HG02973 (cell line): ENCODE data around the gene MINAR2.

ENCODE experiments used
- ATAC-seq: cut with Tn5 transposase; IDR thresholded peaks from one replicate; pipeline ENCODE4 v1.9.1; 2021; ENCODE audit warnings: moderate library complexity; ENCODE audit not compliant: unreplicated experiment

MINAR2 gene, protein sequence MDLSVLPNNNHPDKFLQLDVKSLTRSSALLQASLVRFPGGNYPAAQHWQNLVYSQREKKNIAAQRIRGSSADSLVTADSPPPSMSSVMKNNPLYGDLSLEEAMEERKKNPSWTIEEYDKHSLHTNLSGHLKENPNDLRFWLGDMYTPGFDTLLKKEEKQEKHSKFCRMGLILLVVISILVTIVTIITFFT

DNA sequence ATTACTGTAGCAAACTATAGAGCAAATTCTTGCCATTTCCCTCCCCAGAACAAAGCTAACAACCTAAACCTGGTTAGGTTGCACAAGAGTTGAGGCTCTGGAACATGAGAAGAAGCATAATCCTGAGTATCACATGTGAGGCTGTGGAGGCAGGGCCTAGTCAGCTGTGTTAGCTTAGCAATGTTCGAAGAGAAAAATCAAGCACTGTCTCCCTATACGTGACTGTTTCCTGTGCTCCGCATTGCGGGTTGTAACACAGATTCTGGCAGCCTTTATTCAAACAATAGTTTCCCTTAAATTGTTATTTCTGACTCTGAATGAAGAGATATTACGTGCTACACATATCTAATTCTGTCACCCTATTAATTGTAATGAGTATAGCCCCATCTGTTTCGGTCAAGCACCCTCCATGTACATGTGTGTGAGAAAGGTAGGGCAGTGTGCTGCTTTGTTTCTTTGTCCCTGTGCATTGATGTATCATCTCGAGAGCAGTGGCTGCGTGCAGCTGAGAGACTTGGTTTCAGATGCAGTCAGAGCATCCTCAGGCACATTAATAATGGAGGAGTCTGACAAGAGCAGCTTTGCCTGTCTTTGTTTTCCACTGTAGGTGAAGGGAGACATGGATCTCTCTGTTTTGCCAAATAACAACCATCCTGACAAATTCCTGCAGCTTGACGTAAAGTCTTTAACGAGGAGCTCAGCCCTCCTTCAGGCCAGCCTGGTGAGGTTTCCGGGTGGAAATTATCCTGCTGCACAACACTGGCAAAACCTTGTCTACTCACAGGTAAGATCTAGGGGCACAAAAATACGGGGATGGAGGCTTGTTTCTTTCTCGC, at the start of gene MINAR2:
MINAR2 (plus strand) TSS at position 523 of the 836 bp plus-strand sequence; CDS start at position 620, 97 bp downstream.
- no peak for ATAC-seq

GRCh38 chr5:129698661-129699060, 49.2 kb upstream of the MINAR2 start:
- ATAC-seq = no peak

DNA sequence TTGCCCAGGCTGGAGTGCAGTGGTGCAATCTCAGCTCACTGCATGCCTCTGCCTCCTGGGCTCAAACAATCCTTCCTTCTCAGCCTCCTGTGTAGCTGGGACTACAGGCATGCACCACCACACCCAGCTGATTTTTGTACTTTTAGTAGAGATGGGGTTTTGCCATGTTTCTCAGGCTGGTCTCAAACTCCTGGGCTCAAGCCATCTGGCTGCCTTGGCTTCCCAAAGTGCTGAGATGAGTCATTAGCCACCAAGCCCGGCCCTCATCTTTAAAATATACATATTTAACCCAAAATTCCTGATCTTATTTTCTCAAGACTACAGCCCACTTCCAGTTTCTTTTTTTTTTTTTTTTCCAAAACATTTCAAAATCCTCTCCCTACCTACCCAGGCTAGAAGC, 31.7 kb upstream of the MINAR2 start:
- no peak for ATAC-seq

DNA sequence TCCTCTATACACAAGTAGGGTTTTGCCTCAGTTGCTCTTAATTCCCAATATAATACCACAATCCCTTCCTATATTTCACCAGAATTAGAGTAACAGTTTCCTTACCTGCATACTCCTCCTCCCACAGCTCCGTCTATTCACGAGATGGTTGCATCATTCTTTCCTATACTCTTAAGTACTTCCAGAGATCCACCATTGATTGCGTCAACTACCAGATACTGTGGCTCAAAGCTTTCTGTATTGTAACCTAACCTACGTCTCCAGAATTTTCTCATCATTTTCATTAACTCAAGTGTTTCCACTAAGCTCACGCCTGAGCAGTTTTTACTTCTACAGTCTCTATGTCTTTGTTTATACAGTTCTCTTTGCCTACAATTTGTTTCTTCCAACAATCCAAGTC, 31.2 kb upstream of the MINAR2 start:
- no peak for ATAC-seq

- ATAC-seq = no peak
Measured at GRCh38 chr5:129717751-129718310, 30.1 kb upstream of the MINAR2 start.

GRCh38 chr5:129718471-129719090, 29.3 kb upstream of the MINAR2 start:
- no peak for ATAC-seq

DNA sequence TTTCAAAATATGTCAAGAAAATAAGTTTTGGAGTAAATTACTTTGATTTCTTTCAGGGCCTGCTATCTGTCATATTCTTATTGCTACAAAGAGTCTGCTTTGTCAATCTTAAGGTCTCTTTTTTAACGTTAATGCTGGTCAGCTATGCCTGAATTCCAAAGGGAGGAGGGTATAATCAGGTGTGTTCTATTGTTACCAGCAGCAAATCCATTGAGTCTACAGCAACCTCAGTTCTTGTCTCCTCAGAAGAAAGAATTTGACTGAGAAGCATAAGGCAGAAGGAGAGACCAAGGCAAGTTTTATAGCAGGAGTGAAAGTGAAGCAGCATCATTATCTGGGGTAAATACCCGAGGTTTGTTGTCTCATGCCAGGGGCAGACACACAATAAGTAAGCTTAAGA, 23.7 kb upstream of the MINAR2 start:
- ATAC-seq = no peak

DNA sequence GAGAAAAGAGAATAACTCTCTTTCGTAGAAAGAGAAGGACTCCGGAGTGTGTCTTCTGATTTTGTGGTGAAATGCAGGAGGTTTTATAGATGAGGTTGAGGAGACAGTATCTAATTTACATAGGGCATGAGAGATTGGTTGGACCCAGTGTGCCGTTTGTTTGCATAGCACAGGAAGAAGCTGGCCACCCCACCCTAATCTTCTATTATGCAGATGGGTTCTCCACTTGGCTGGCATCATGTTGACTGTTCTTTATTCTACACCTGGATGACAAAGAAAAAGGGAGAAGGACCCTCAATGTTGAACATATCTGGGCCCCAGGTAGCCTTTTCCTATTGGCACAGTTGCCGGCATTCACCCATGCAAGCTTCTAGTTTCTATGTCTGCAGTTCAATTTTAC, 23.2 kb upstream of the MINAR2 start:
- ATAC-seq = no peak

- ATAC-seq = no peak
Measured at GRCh38 chr5:129739773-129740172, 8.1 kb upstream of the MINAR2 start.

- no peak for ATAC-seq
Measured at GRCh38 chr5:129743541-129744187, 4.2 kb upstream of the MINAR2 start.

GRCh38 chr5:129745997-129746396, 1.9 kb upstream of the MINAR2 start:
- no peak for ATAC-seq

- no peak for ATAC-seq
Measured at GRCh38 chr5:129746876-129747275, 1.0 kb upstream of the MINAR2 start.

GRCh38 chr5:129748913-129749880, 1.3 kb downstream of the MINAR2 start:
- no peak for ATAC-seq

GRCh38 chr5:129760636-129761325, 12.9 kb downstream of the MINAR2 start:
- no peak for ATAC-seq

DNA sequence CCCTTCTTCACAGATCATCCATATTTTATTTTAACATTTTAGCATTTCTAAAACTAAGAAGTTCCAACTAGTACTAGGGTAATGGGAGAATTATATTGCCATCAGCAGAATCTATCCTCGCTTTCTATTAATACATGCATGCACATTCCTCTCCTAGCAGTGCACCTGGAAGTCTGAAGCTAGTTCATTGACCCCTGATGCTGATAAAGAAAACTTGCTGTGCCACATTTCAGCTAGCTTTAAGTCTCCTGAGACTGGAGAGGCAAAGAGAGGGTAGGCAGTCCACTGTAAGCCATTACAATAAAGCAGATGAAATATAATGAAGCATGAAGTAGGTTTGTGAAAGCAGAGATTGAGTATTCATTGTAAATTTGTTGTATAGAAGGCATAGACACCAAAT, 15.8 kb downstream of the MINAR2 start:
- ATAC-seq = no peak

DNA sequence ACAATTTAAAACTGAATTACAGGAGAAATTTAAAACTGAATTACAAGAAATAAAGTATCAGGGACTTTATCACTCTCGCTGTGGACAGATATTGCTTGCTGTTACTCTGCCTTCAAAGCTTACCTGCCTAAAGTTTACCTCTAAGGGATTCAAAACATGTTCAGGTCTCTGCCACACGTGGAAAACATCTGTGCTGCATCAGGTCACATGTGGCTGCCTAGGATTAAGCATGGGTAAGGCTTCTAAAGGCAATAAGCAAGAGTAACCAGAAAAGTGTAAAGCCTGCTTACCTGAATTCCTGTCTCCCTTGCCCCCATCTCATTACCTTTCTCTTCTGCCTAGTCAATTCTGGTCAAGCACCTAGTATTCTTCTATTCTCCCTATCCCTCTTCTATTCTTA, 18.9 kb downstream of the MINAR2 start:
- no peak for ATAC-seq

- ATAC-seq = peak; percentile 94
Measured at GRCh38 chr5:129767927-129768380, 20.1 kb downstream of the MINAR2 start.

- no peak for ATAC-seq
Measured at GRCh38 chr5:129768735-129769134, 20.8 kb downstream of the MINAR2 start.

GRCh38 chr5:129770024-129770820, 22.3 kb downstream of the MINAR2 start:
- no peak for ATAC-seq
